NCI-H2227 (cell line): ENCODE results near the gene CRK.
"Not testable (repeated sequence)": the region's sequence is repeated elsewhere in the genome, so short reads cannot be mapped to it uniquely, and the experiment has no call there.

Source experiments
- DNase-seq: peaks from one replicate; lab custom pipeline; 2025; ENCODE audit not compliant: unreplicated experiment; lab: John Stamatoyannopoulos, UW

Gene CRK

GRCh38 chr17:1390432-1391367 is 65.3 kb downstream of the CRK start:
- DNase-seq = no peak

- not testable (repeated sequence) for DNase-seq
Observed at GRCh38 chr17:1387490-1388227, 68.4 kb downstream of the CRK start.

GRCh38 chr17:1386675-1387190 is 69.3 kb downstream of the CRK start:
- DNase-seq = not testable (repeated sequence)

- DNase-seq = no peak
Observed at GRCh38 chr17:1386265-1386664, 69.8 kb downstream of the CRK start.

GRCh38 chr17:1385861-1386260 is 70.2 kb downstream of the CRK start:
- no peak for DNase-seq

- no peak for DNase-seq
Observed at GRCh38 chr17:1384905-1385435, 71.1 kb downstream of the CRK start.

- no peak for DNase-seq
Observed at GRCh38 chr17:1379930-1380313, 76.1 kb downstream of the CRK start.

- DNase-seq = no peak
Observed at GRCh38 chr17:1379208-1379929, 76.7 kb downstream of the CRK start.

GRCh38 chr17:1378476-1378860 is 77.6 kb downstream of the CRK start:
- not testable (repeated sequence) for DNase-seq

- DNase-seq = no peak
Observed at GRCh38 chr17:1377334-1377733, 78.7 kb downstream of the CRK start.

GRCh38 chr17:1376061-1376460 is 80.0 kb downstream of the CRK start:
- no peak for DNase-seq

GRCh38 chr17:1375615-1376014 is 80.4 kb downstream of the CRK start:
- DNase-seq = no peak

GRCh38 chr17:1374431-1375177 is 81.4 kb downstream of the CRK start:
- DNase-seq = no peak

GRCh38 chr17:1373707-1374237 is 82.3 kb downstream of the CRK start:
- DNase-seq = no peak

GRCh38 chr17:1372618-1373017 is 83.4 kb downstream of the CRK start:
- DNase-seq = no peak

GRCh38 chr17:1371893-1372590 is 84.0 kb downstream of the CRK start:
- DNase-seq = no peak
